Choroid plexus epithelial cell (primary cell): Measurements from ENCODE around the gene ARNT2.
"Not testable (repeated sequence)": the region's sequence is repeated elsewhere in the genome, so short reads cannot be mapped to it uniquely, and the experiment has no call there.

Experiments
- DNase-seq: peaks from one replicate; pipeline ENCODE4 v3.0.0-alpha.2; 2010; ENCODE audit warnings: low read depth
- H3K4me3 ChIP-seq: 2 replicates; pipeline ENCODE4 v1.5.1; 2011; ENCODE audit warnings: low read depth, mild to moderate bottlenecking, control low read depth, low read length, moderate library complexity
- CTCF ChIP-seq: conservative IDR thresholded peaks from 2 replicates; pipeline ENCODE4 v1.5.1; 2011; ENCODE audit warnings: low read depth, mild to moderate bottlenecking, control low read depth, inconsistent platforms, low read length, moderate library complexity

Gene ARNT2

GRCh38 chr15:80380154-80380553 lies 24.0 kb upstream of the ARNT2 start:
- no peak for TF ChIP-seq CTCF
- no peak for DNase-seq
- H3K4me3 ChIP-seq = no peak overlapping the region

- no peak for TF ChIP-seq CTCF
- DNase-seq = no peak
- no peak overlapping the region for H3K4me3 ChIP-seq
Measured at GRCh38 chr15:80382285-80382684, 21.9 kb upstream of the ARNT2 start.

- peak; percentile 18 for DNase-seq
- no peak overlapping the region for H3K4me3 ChIP-seq
- no peak for TF ChIP-seq CTCF
Measured at GRCh38 chr15:80384432-80384831, 19.8 kb upstream of the ARNT2 start.

GRCh38 chr15:80386151-80386550 lies 18.0 kb upstream of the ARNT2 start:
- DNase-seq = no peak
- no peak for TF ChIP-seq CTCF
- no peak overlapping the region for H3K4me3 ChIP-seq

- DNase-seq = no peak
- TF ChIP-seq CTCF = no peak
- H3K4me3 ChIP-seq = no peak overlapping the region
Measured at GRCh38 chr15:80388326-80388725, 15.9 kb upstream of the ARNT2 start.

DNA sequence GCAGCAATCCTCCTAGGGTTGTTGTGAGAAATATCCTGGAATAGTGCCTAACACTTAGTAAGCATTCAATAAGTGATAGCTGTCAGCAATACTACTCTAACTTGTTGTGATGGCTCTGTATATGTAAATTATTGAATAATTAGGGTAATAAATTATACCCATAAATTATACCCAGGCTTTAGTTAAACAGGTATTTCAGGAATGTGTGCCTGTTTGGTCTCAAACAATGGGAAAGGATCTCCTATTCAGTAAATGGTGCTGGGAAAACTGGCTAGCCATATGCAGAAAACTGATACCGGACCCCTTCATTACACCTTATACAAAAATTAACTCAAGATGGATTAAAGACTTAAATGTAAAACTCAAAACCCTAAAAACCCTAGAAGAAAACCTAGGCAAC lies 14.8 kb upstream of the ARNT2 start:
- no peak for DNase-seq
- no peak for TF ChIP-seq CTCF

DNA sequence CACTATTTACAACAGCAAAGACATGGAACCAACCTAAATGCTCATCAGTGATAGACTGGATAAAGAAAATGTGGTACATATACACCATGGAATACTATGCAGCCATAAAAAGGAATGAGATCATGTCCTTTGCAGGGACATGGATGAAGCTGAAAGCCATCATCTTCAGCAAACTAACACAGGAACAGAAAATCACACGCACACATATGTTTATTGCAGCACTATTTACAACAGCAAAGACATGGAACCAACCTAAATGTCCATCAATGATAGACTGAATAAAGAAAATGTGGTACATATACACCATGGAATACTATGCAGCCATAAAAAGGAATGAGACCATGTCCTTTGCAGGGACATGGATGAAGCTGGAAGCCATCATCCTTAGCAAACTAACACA lies 13.2 kb upstream of the ARNT2 start:
- H3K4me3 ChIP-seq, DNase-seq: not testable (repeated sequence)

More for the DNA sequence above, 14.8 kb upstream of the ARNT2 start:
- no peak overlapping the region for H3K4me3 ChIP-seq

- TF ChIP-seq CTCF = no peak
- no peak overlapping the region for H3K4me3 ChIP-seq
- DNase-seq = no peak
Measured at GRCh38 chr15:80395616-80396015, 8.6 kb upstream of the ARNT2 start.
